GM19099 (cell line): ENCODE results near the gene N4BP2L2.

Experiments used
- POLR2A ChIP-seq: IDR thresholded peaks from 3 replicates; pipeline ENCODE4 v1.6.1; 2011; ENCODE audit warnings: low read depth; ENCODE audit not compliant: insufficient read length; ENCODE audit errors: extremely low read depth

Gene N4BP2L2

DNA sequence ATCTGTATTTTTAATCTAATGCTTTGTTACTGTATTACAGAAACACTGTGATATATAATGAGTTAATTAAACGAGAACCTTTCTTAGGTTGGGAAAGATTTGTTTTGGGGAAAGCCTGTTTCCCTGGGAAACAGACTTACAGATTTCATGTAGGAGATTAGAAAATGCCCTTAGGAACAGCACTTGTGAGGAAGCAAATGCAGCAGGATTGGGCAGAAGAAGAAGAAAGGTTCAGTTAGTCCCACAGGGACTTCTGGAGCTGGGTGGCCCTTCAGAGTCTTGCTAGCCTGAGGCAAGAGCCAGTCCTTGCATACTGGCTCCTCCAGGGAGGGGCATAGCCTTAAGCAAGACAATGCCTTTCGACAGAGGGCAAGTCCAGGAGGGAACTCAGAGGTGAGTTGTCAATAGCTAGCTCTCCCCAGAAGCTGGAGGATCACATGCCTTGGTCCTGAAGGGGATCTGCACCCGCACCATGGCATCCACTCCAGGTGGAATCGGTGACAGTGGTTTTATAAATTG is 147.4 kb downstream of the N4BP2L2 start:
- no peak for TF ChIP-seq POLR2A

DNA sequence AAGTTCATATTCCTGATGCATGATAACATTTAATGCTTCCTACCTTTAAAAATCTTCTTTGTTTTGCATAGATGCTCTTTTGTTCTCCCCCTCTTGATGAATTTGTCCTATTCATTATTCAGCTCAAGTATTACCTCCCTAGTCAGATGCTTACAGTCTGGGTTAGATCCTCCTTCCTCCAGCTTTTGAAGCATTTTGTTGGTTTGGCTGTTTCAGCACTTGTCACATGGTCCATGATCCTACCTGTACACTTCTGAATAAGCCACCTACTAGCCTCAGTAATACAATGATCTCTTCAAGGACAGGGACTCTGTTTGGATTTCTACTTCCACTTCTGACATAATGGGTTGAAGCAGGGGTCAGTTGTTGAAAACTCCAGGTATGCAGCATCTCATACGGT is 148.1 kb downstream of the N4BP2L2 start:
- TF ChIP-seq POLR2A = no peak

- TF ChIP-seq POLR2A = no peak
Measured at GRCh38 chr13:32390048-32390447, 148.5 kb downstream of the N4BP2L2 start.

DNA sequence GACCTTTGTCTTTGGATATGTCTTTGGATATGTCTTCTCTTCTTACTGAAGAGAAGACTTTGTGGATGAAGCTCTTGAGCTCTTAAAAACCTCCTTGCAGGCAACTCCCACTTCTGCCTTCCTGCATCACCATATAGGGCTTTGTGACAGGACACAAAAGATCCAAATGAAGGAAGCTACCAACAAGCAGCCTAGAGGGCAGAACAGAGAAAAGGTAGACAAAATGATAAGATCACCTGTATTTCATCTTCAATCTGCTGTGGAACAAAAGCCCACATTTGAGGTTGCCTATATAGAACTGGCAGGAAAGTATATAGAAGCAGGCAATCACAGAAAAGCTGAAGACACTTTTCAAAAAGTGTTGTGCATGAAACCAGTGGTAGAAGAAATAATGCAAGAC is 153.2 kb downstream of the N4BP2L2 start:
- TF ChIP-seq POLR2A = no peak

DNA sequence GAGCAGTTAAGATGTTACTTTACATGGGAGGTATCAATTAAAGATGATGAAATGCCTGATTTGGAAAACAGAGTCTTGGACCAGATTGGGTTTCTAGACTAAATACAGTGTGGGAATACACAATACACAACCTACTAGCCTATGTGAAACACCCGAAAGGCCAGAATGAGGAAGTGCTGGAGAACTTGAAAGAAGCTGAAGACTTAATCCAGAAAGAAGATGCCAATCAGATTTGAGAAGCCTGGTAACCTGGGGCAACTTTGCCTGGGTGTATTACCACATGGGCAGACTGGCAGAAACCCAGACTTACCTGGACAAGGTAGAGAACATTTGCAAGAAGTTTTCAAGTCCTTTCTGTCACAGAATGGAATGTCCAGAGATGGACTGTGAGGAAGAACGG is 153.9 kb downstream of the N4BP2L2 start:
- no peak for TF ChIP-seq POLR2A

DNA sequence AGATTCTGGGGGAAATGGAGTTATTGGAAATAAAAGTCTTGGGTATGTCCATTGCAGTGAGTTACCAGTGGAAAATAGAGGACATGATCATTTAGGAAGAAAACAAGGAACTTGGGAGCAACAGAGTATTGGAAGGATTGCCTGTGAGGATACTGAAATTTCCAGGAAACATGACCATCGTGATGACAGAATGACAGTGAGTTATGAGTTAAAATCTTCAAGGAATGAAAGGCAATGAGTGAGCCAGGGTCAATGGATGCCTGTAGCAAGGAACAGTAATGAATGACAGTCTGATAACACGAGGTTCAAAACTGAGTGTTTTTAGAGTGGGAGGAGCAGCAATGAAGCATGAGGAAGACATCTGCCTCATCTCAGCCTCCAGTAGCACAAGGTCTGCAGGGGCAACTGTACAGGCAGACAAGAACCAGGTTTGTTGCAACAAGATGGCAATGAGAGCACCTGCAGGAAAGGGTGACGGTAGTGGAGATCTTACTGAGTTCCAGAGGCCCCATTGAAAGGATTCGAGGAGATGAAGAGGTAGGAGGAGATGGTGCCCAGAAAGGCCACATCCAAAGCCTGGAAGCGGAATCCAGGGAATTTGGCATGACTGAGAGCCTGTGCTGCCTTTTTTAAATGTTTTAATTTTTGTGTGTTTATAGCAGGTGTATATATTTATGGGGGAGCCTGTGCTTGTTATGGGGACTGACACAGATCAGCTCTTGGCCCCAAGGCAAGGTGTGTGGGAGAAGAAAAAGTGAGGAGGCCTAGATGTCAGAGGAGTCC is 154.6 kb downstream of the N4BP2L2 start:
- TF ChIP-seq POLR2A = no peak
